Transverse colon (tissue), 4 donors: Measurements from ENCODE around the gene CELSR3. TPM values are rescaled to one million over a fixed set of nuclear protein-coding genes. Genes with fewer than 3 reads are reported as not detected.

Experiments used
- DNase-seq: peaks from one replicate; pipeline ENCODE4 v3.0.0-alpha.2; 2019
- H3K27ac ChIP-seq, 4 donors: fragments of 200-600 bp; sonication (generic); 2 replicates each; pipeline ENCODE4 v1.5.1; 2016 to 2018; ENCODE audit warnings: inconsistent platforms in 4 of 4
- H3K27me3 ChIP-seq: fragments of 200-600 bp; sonication (generic); 2 replicates; pipeline ENCODE4 v1.5.1; 2017; ENCODE audit warnings: inconsistent platforms
- H3K36me3 ChIP-seq, 4 donors: fragments of 200-600 bp; sonication (generic); 2 replicates each; pipeline ENCODE4 v1.5.1; 2017 to 2019; ENCODE audit warnings: inconsistent platforms in 4 of 4
- H3K4me1 ChIP-seq, 4 donors: fragments of 200-600 bp; sonication (generic); 2 replicates each; pipeline ENCODE4 v1.5.1; 2017 to 2020; ENCODE audit warnings: inconsistent platforms in 4 of 4
- H3K4me3 ChIP-seq, 4 donors: fragments of 200-600 bp; sonication (generic); 1 replicate in 1 of 4; 2 replicates in 3 of 4; pipeline versions ENCODE4 v1.5.1 to v1.6.1; 2017 to 2019; ENCODE audit warnings: inconsistent platforms in 4 of 4
- H3K9me3 ChIP-seq, 2 donors: fragments of 200-600 bp; sonication (generic); 2 replicates each; pipeline ENCODE4 v1.5.1; 2017 to 2019; ENCODE audit warnings: inconsistent platforms in 2 of 2
- CTCF ChIP-seq, 5 experiments: fragments of 200-600 bp in 3 of 5; fragments of 450-650 bp in 2 of 5; sonication (generic) in 3 of 5; IDR thresholded peaks; 1 replicate in 2 of 5; 2 replicates in 3 of 5; pipeline ENCODE4 v1.5.1; 2016 to 2017; ENCODE audit warnings: antibody characterized with exemption in 5 of 5, inconsistent platforms in 3 of 5, mild to moderate bottlenecking in 2 of 5, moderate library complexity in 1 of 5
- EP300 ChIP-seq: sonication (generic); formaldehyde crosslinking; IDR thresholded peaks from one replicate; pipeline ENCODE4 v1.6.1; 2017; ENCODE audit warnings: antibody characterized with exemption, low read depth
- POLR2A ChIP-seq: fragments of 450-650 bp; IDR thresholded peaks from one replicate; pipeline ENCODE4 v1.6.1; 2016; ENCODE audit warnings: antibody characterized with exemption, mild to moderate bottlenecking, moderate library complexity
- POLR2AphosphoS5 ChIP-seq, 3 donors: sonication (generic); formaldehyde crosslinking; IDR thresholded peaks; one replicate each; pipeline ENCODE4 v1.6.1; 2016; ENCODE audit warnings: antibody characterized with exemption in 3 of 3
- WGBS, 2 donors: methylation state at CpG; one replicate each; pipeline ENCODE4 v1.1.5; 2018; ENCODE audit warnings: low coverage in 1 of 2; 5-methylcytosine and 5-hydroxymethylcytosine counted together
- in situ Hi-C, 4 donors: fragments of 200-750 bp; cut with MboI; loops; one replicate each; pipeline versions ENCODE4 v1.15.0 to v1.15.1; 2017; ENCODE audit warnings: low sequenced_read_pairs in 3 of 4, low pct_ligation_motif_present in 1 of 4, low pct_unique_long_range_greater_than_20kb in 1 of 4
- intact Hi-C: fragments of 100-400 bp; cut with DNase I; formaldehyde crosslinking; loops from one replicate; pipeline ENCODE4 v1.15.1; 2023; ENCODE audit warnings: low total_unique reads
- total RNA-seq, 4 donors: library from RNA; depleted of rRNA; stranded (reverse); fragments of >200 nt; gene quantifications; one replicate each; pipeline ENCODE4 v1.1.0, GENCODE V29; 2016

Gene CELSR3
- total RNA-seq, 4 donors from 2014 or later: 1.2 to 15.0 (median 3.9) TPM

GRCh38 chr3:48697952-48698351 is 35.3 kb upstream of the CELSR3 start:
- Histone ChIP-seq H3K36me3 (peaks cover 0 to 25% (median 10%) of the 10 kb centered on the region in 4 donors), H3K4me3 (no peak overlapping the region), H3K4me1 (peaks cover 3 to 53% (median 21%) of the 10 kb centered on the region in 4 donors), H3K9me3 (no peaks in the 10 kb centered on the region), H3K27me3 (no peaks in the 10 kb centered on the region), H3K27ac (no peak overlapping the region)
- TF ChIP-seq POLR2A: no peak
- no peak for TF ChIP-seq CTCF (IDR thresholded peaks at IDR 0.05)
- no peak for TF ChIP-seq POLR2AphosphoS5 (IDR thresholded peaks at IDR 0.05)
- TF ChIP-seq EP300: no peak
- DNase-seq: no peak
- 77 to 84% methylated on average over 2 to 3 of the region's 3 CpGs for WGBS, 2 donors
- intact Hi-C loops (no loop called here), in situ Hi-C loops (no loop called here)

- in situ Hi-C loops (no loop called here), intact Hi-C loops (no loop called here)
- Histone ChIP-seq H3K9me3 (no peaks in the 10 kb centered on the region), H3K4me1 (peaks cover 3 to 47% (median 19%) of the 10 kb centered on the region in 4 donors), H3K27ac (peak overlapping the region in 1 of 4 donors; percentile 68), H3K36me3 (peaks cover 0 to 39% (median 17%) of the 10 kb centered on the region in 4 donors), H3K4me3 (no peak overlapping the region), H3K27me3 (no peaks in the 10 kb centered on the region)
- no peak for DNase-seq
- TF ChIP-seq CTCF (IDR thresholded peaks at IDR 0.05): no peak
- TF ChIP-seq EP300: no peak
- TF ChIP-seq POLR2A: no peak
- TF ChIP-seq POLR2AphosphoS5 (IDR thresholded peaks at IDR 0.05): no peak
These were observed 33.9 kb upstream of the CELSR3 start for GRCh38 chr3:48696601-48697000.

GRCh38 chr3:48696156-48696555 is 33.5 kb upstream of the CELSR3 start:
- Histone ChIP-seq H3K9me3 (no peaks in the 10 kb centered on the region), H3K27ac (peak overlapping the region; percentile 68 to 91 (median 79)), H3K36me3 (peaks cover 0 to 42% (median 19%) of the 10 kb centered on the region in 4 donors), H3K4me3 (no peak overlapping the region), H3K4me1 (peaks cover 3 to 44% (median 18%) of the 10 kb centered on the region in 4 donors), H3K27me3 (no peaks in the 10 kb centered on the region)
- TF ChIP-seq CTCF (IDR thresholded peaks at IDR 0.05) (no peak), POLR2AphosphoS5 (IDR thresholded peaks at IDR 0.05) (no peak), EP300 (no peak), POLR2A (no peak)
- intact Hi-C loops: no loop called here
- 83 to 97% methylated on average over 1 to 5 of the region's 5 CpGs for WGBS, 2 donors
- in situ Hi-C loops: no loop called here
- no peak for DNase-seq

- in situ Hi-C loops (no loop called here), intact Hi-C loops (no loop called here)
- peak; percentile 56 for DNase-seq
- Histone ChIP-seq H3K4me1 (peaks cover 3 to 36% (median 12%) of the 10 kb centered on the region in 4 donors), H3K27me3 (no peaks in the 10 kb centered on the region), H3K27ac (peak overlapping the region; percentile 68 to 91 (median 79)), H3K9me3 (no peaks in the 10 kb centered on the region), H3K4me3 (peak overlapping the region in 3 of 4 donors; percentile 10 to 40 (median 11)), H3K36me3 (peaks cover 0 to 49% (median 22%) of the 10 kb centered on the region in 4 donors)
- TF ChIP-seq POLR2AphosphoS5 (IDR thresholded peaks at IDR 0.05) (peak in 2 of 3 donors; percentile 41 to 62), EP300 (no peak), POLR2A (no peak), CTCF (IDR thresholded peaks at IDR 0.05) (no peak)
- 56 to 60% methylated on average over 8 to 9 of the region's 9 CpGs for WGBS, 2 donors
These were observed 32.7 kb upstream of the CELSR3 start for GRCh38 chr3:48695393-48695753.
